Activated CD8-positive, alpha-beta memory T cell treated with anti-CD3 and anti-CD28 coated beads, Interleukin-2, amount 10 ng/mL, durations not matched to agents 7 days and 5 days (primary cell): ENCODE data around the gene TMEM242. TPM values are rescaled to one million over a fixed set of nuclear protein-coding genes. Genes with fewer than 3 reads are reported as not detected.

Experiments used
- ATAC-seq: fragments of 150-1000 bp; cut with Tn5 transposase; one replicate; pipeline ENCODE4 v1.10.0; 2021; ENCODE audit warnings: moderate library complexity
- CTCF ChIA-PET: fragments of 350-600 bp; sonication (Branson Sonifier 250); formaldehyde crosslinking; loops from one replicate; lab custom pipeline; 2021; ENCODE audit warnings: antibody characterized with exemption; lab: Charles Lee
- DNase-seq: peaks from one replicate; pipeline ENCODE4 v3.0.0-alpha.2; 2020
- H3K27ac Mint-ChIP-seq: one replicate; pipeline ENCODE4 v1.8.0; 2021; ENCODE audit warnings: mild to moderate bottlenecking, mixed read lengths
- H3K27me3 Mint-ChIP-seq: one replicate; pipeline ENCODE4 v1.8.0; 2021; ENCODE audit warnings: mixed read lengths
- H3K36me3 Mint-ChIP-seq: one replicate; pipeline ENCODE4 v1.8.0; 2021; ENCODE audit warnings: mild to moderate bottlenecking, mixed read lengths
- H3K4me1 Mint-ChIP-seq: one replicate; pipeline ENCODE4 v1.8.0; 2021; ENCODE audit warnings: mixed read lengths
- H3K4me3 Mint-ChIP-seq: one replicate; pipeline ENCODE4 v1.8.0; 2021; ENCODE audit warnings: mild to moderate bottlenecking, moderate library complexity, mixed read lengths
- H3K9me3 Mint-ChIP-seq: one replicate; pipeline ENCODE4 v1.8.0; 2022; ENCODE audit warnings: low read depth, mixed read lengths
- total RNA-seq, 2 experiments: library from RNA; stranded (reverse); gene quantifications; one replicate each; pipeline ENCODE4 v1.2.3, GENCODE V29; 2021

Gene TMEM242
- total RNA-seq, 2 experiments from 2014 or later, result 10.3 to 14.1 TPM

GRCh38 chr6:157270916-157271315 is 52.4 kb downstream of the TMEM242 start:
- H3K36me3 Mint-ChIP-seq, result peaks cover 7% of the 10 kb centered on the region
- peaks cover 9% of the 10 kb centered on the region for H3K4me1 Mint-ChIP-seq
- DNase-seq (no peak), ATAC-seq (no peak)
- CTCF ChIA-PET, result interaction anchor here (1.4 kb wide), 1 partner anchor 35 kb away, joined by 8 read pairs; no protein-coding TSS in a partner anchor
- no peak overlapping the region for H3K4me3 Mint-ChIP-seq
- peaks cover 8% of the 10 kb centered on the region for H3K9me3 Mint-ChIP-seq
- H3K27me3 Mint-ChIP-seq, result peaks cover 25% of the 10 kb centered on the region
- H3K27ac Mint-ChIP-seq, result no peak overlapping the region

- CTCF ChIA-PET, result no interaction called here
- DNase-seq (no peak), ATAC-seq (no peak)
- Mint-ChIP-seq H3K27ac (peak overlapping the region; percentile 0), H3K36me3 (peaks cover 7% of the 10 kb centered on the region), H3K4me1 (peaks cover 8% of the 10 kb centered on the region), H3K4me3 (no peak overlapping the region), H3K9me3 (peaks cover 8% of the 10 kb centered on the region), H3K27me3 (peaks cover 28% of the 10 kb centered on the region)
These were observed 53.0 kb downstream of the TMEM242 start for GRCh38 chr6:157270308-157270707.

GRCh38 chr6:157269261-157269794 is 54.0 kb downstream of the TMEM242 start:
- no peak overlapping the region for H3K4me3 Mint-ChIP-seq
- H3K9me3 Mint-ChIP-seq, result peaks cover 8% of the 10 kb centered on the region
- peaks cover 7% of the 10 kb centered on the region for H3K4me1 Mint-ChIP-seq

GRCh38 chr6:157268835-157269234 is 54.5 kb downstream of the TMEM242 start:
- H3K36me3 Mint-ChIP-seq, result peaks cover 7% of the 10 kb centered on the region
- no peak for ATAC-seq
- no peak overlapping the region for H3K4me3 Mint-ChIP-seq
- no peak overlapping the region for H3K27ac Mint-ChIP-seq
- H3K4me1 Mint-ChIP-seq, result peaks cover 5% of the 10 kb centered on the region
- H3K27me3 Mint-ChIP-seq, result peaks cover 26% of the 10 kb centered on the region
- H3K9me3 Mint-ChIP-seq, result peaks cover 8% of the 10 kb centered on the region
- DNase-seq, result no peak
- CTCF ChIA-PET, result no interaction called here

More at GRCh38 chr6:157269261-157269794, 54.0 kb downstream of the TMEM242 start:
- DNase-seq (no peak), ATAC-seq (no peak)
- CTCF ChIA-PET, result no interaction called here
- peaks cover 26% of the 10 kb centered on the region for H3K27me3 Mint-ChIP-seq
- H3K27ac Mint-ChIP-seq, result no peak overlapping the region
- H3K36me3 Mint-ChIP-seq, result peaks cover 7% of the 10 kb centered on the region

- Mint-ChIP-seq H3K4me1 (peaks cover 6% of the 10 kb centered on the region), H3K9me3 (peaks cover 8% of the 10 kb centered on the region), H3K27ac (no peak overlapping the region), H3K4me3 (no peak overlapping the region), H3K27me3 (peaks cover 26% of the 10 kb centered on the region), H3K36me3 (peaks cover 7% of the 10 kb centered on the region)
- DNase-seq (no peak), ATAC-seq (no peak)
- CTCF ChIA-PET, result no interaction called here
These were observed 54.9 kb downstream of the TMEM242 start for GRCh38 chr6:157268396-157268795.

- no peak for ATAC-seq
- Mint-ChIP-seq H3K9me3 (peaks cover 8% of the 10 kb centered on the region), H3K27me3 (peaks cover 18% of the 10 kb centered on the region), H3K4me3 (no peak overlapping the region), H3K4me1 (peaks cover 4% of the 10 kb centered on the region), H3K27ac (no peak overlapping the region), H3K36me3 (peaks cover 7% of the 10 kb centered on the region)
- CTCF ChIA-PET, result no interaction called here
- no peak for DNase-seq
These were observed 55.7 kb downstream of the TMEM242 start for GRCh38 chr6:157267654-157268053.

GRCh38 chr6:157267109-157267611 is 56.2 kb downstream of the TMEM242 start:
- Mint-ChIP-seq H3K9me3 (peaks cover 8% of the 10 kb centered on the region), H3K27me3 (peaks cover 13% of the 10 kb centered on the region), H3K36me3 (peaks cover 7% of the 10 kb centered on the region), H3K27ac (no peak overlapping the region), H3K4me3 (no peak overlapping the region), H3K4me1 (peaks cover 4% of the 10 kb centered on the region)
- CTCF ChIA-PET, result no interaction called here
- ATAC-seq, result no peak
- DNase-seq, result no peak

- Mint-ChIP-seq H3K9me3 (peaks cover 8% of the 10 kb centered on the region), H3K27me3 (peaks cover 8% of the 10 kb centered on the region), H3K36me3 (peaks cover 7% of the 10 kb centered on the region), H3K4me3 (no peak overlapping the region), H3K27ac (no peak overlapping the region), H3K4me1 (peaks cover 4% of the 10 kb centered on the region)
- ATAC-seq (no peak), DNase-seq (no peak)
- CTCF ChIA-PET, result no interaction called here
These were observed 56.8 kb downstream of the TMEM242 start for GRCh38 chr6:157266274-157267101.

GRCh38 chr6:157265635-157266034 is 57.7 kb downstream of the TMEM242 start:
- Mint-ChIP-seq H3K27ac (no peak overlapping the region), H3K27me3 (peaks cover 7% of the 10 kb centered on the region), H3K4me1 (peaks cover 4% of the 10 kb centered on the region), H3K9me3 (peaks cover 8% of the 10 kb centered on the region), H3K36me3 (peaks cover 7% of the 10 kb centered on the region), H3K4me3 (no peak overlapping the region)
- ATAC-seq (no peak), DNase-seq (no peak)
- CTCF ChIA-PET, result no interaction called here

- H3K9me3 Mint-ChIP-seq, result peaks cover 3% of the 10 kb centered on the region
- peaks cover 5% of the 10 kb centered on the region for H3K4me1 Mint-ChIP-seq
- no peak overlapping the region for H3K4me3 Mint-ChIP-seq
- no peak for ATAC-seq
- H3K36me3 Mint-ChIP-seq, result peaks cover 2% of the 10 kb centered on the region
- DNase-seq, result no peak
- no peak overlapping the region for H3K27ac Mint-ChIP-seq
- CTCF ChIA-PET, result interaction anchor here (1.1 to 1.4 kb wide), 2 partner anchors 9 to 29 kb away, joined by 3 to 5 read pairs; no protein-coding TSS in a partner anchor
- H3K27me3 Mint-ChIP-seq, result peaks cover 11% of the 10 kb centered on the region
These were observed 58.1 kb downstream of the TMEM242 start for GRCh38 chr6:157265186-157265585.

- no peak overlapping the region for H3K27ac Mint-ChIP-seq
- no peaks in the 10 kb centered on the region for H3K36me3 Mint-ChIP-seq
- ATAC-seq, result no peak
- H3K27me3 Mint-ChIP-seq, result peaks cover 12% of the 10 kb centered on the region
- no peaks in the 10 kb centered on the region for H3K9me3 Mint-ChIP-seq
- peaks cover 9% of the 10 kb centered on the region for H3K4me1 Mint-ChIP-seq
- H3K4me3 Mint-ChIP-seq, result no peak overlapping the region
- no peak for DNase-seq
- CTCF ChIA-PET, result interaction anchor here (1.1 to 1.4 kb wide), 2 partner anchors 10 to 29 kb away, joined by 3 to 5 read pairs; no protein-coding TSS in a partner anchor
These were observed 58.6 kb downstream of the TMEM242 start for GRCh38 chr6:157264701-157265100.

GRCh38 chr6:157263881-157264397 is 59.4 kb downstream of the TMEM242 start:
- Mint-ChIP-seq H3K27me3 (peaks cover 17% of the 10 kb centered on the region), H3K4me1 (peaks cover 16% of the 10 kb centered on the region), H3K27ac (no peak overlapping the region), H3K36me3 (no peaks in the 10 kb centered on the region), H3K4me3 (no peak overlapping the region), H3K9me3 (no peaks in the 10 kb centered on the region)
- ATAC-seq, result no peak
- DNase-seq, result no peak
- CTCF ChIA-PET, result interaction anchor here (0.8 to 1.4 kb wide), 3 partner anchors 11 to 28 kb away, joined by 3 to 5 read pairs (median 3); no protein-coding TSS in a partner anchor

GRCh38 chr6:157263146-157263545 is 60.2 kb downstream of the TMEM242 start:
- Mint-ChIP-seq H3K27me3 (peaks cover 19% of the 10 kb centered on the region), H3K4me1 (peaks cover 21% of the 10 kb centered on the region), H3K4me3 (no peak overlapping the region), H3K9me3 (no peaks in the 10 kb centered on the region), H3K36me3 (no peaks in the 10 kb centered on the region), H3K27ac (no peak overlapping the region)
- CTCF ChIA-PET, result interaction anchor here (0.8 kb wide), 1 partner anchor 10 kb away, joined by 3 read pairs; no protein-coding TSS in a partner anchor
- DNase-seq (no peak), ATAC-seq (no peak)
